Measurements from ENCODE around the gene GALNS.

The GALNS gene

DNA sequence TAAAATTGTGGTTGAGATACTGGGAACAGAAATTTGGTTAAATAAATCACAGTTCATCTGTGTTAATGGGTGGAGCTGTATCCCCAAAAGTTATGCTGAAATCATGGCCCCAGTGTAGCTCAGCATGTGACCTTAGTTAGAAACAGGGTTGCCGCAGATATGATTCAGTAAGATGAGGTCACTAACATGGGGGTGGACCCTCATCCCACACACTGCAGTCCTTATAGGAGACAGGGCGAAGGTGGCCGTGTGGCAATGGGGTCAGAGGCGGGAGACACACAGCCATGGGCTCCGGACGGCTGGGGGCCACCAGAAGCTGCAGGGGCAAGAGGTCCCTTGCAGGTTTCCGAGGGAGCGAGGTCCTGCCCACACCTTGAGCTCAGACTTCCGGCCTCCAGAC, 10.7 kb downstream of the GALNS start:
- H3K9ac ChIP-seq (ENCODE audit: low read depth, low read length): no peak overlapping the region
- H3K9me3 ChIP-seq (ENCODE audit: control insufficient read depth, insufficient read depth, low read length): no peaks in the 10 kb centered on the region
- H3K4me1 ChIP-seq (ENCODE audit: insufficient read depth, low read length): no peaks in the 10 kb centered on the region
- H3K36me3 ChIP-seq (ENCODE audit: insufficient read depth, low read length): no peaks in the 10 kb centered on the region

GRCh38 chr16:88844419-88845036, 12.2 kb downstream of the GALNS start:
- Histone ChIP-seq H3K9ac (ENCODE audit: low read depth, low read length) (no peak overlapping the region), H3K36me3 (ENCODE audit: insufficient read depth, low read length) (no peaks in the 10 kb centered on the region), H3K4me1 (ENCODE audit: insufficient read depth, low read length) (no peaks in the 10 kb centered on the region)

GRCh38 chr16:88843256-88843655, 13.5 kb downstream of the GALNS start:
- H3K36me3 ChIP-seq (ENCODE audit: insufficient read depth, low read length): no peaks in the 10 kb centered on the region
- H3K9me3 ChIP-seq (ENCODE audit: control insufficient read depth, insufficient read depth, low read length): no peaks in the 10 kb centered on the region
- no peak overlapping the region for H3K9ac ChIP-seq (ENCODE audit: low read depth, low read length)
- no peaks in the 10 kb centered on the region for H3K4me1 ChIP-seq (ENCODE audit: insufficient read depth, low read length)

More at GRCh38 chr16:88844419-88845036, 12.2 kb downstream of the GALNS start:
- no peaks in the 10 kb centered on the region for H3K9me3 ChIP-seq (ENCODE audit: control insufficient read depth, insufficient read depth, low read length)

GRCh38 chr16:88842806-88843205, 13.9 kb downstream of the GALNS start:
- H3K4me1 ChIP-seq (ENCODE audit: insufficient read depth, low read length): no peaks in the 10 kb centered on the region
- no peak overlapping the region for H3K9ac ChIP-seq (ENCODE audit: low read depth, low read length)
- no peaks in the 10 kb centered on the region for H3K36me3 ChIP-seq (ENCODE audit: insufficient read depth, low read length)
- no peaks in the 10 kb centered on the region for H3K9me3 ChIP-seq (ENCODE audit: control insufficient read depth, insufficient read depth, low read length)

GRCh38 chr16:88842308-88842756, 14.4 kb downstream of the GALNS start:
- H3K4me1 ChIP-seq (ENCODE audit: insufficient read depth, low read length): no peaks in the 10 kb centered on the region
- H3K9me3 ChIP-seq (ENCODE audit: control insufficient read depth, insufficient read depth, low read length): no peaks in the 10 kb centered on the region
- no peaks in the 10 kb centered on the region for H3K36me3 ChIP-seq (ENCODE audit: insufficient read depth, low read length)
- no peak overlapping the region for H3K9ac ChIP-seq (ENCODE audit: low read depth, low read length)

- H3K9ac ChIP-seq (ENCODE audit: low read depth, low read length): no peak overlapping the region
- no peaks in the 10 kb centered on the region for H3K36me3 ChIP-seq (ENCODE audit: insufficient read depth, low read length)
- no peaks in the 10 kb centered on the region for H3K4me1 ChIP-seq (ENCODE audit: insufficient read depth, low read length)
- no peaks in the 10 kb centered on the region for H3K9me3 ChIP-seq (ENCODE audit: control insufficient read depth, insufficient read depth, low read length)
Measured at GRCh38 chr16:88841521-88842307, 15.0 kb downstream of the GALNS start.

GRCh38 chr16:88840600-88841215, 16.0 kb downstream of the GALNS start:
- Histone ChIP-seq H3K9ac (ENCODE audit: low read depth, low read length) (no peak overlapping the region), H3K4me1 (ENCODE audit: insufficient read depth, low read length) (no peaks in the 10 kb centered on the region), H3K36me3 (ENCODE audit: insufficient read depth, low read length) (no peaks in the 10 kb centered on the region), H3K9me3 (ENCODE audit: control insufficient read depth, insufficient read depth, low read length) (no peaks in the 10 kb centered on the region)

DNA sequence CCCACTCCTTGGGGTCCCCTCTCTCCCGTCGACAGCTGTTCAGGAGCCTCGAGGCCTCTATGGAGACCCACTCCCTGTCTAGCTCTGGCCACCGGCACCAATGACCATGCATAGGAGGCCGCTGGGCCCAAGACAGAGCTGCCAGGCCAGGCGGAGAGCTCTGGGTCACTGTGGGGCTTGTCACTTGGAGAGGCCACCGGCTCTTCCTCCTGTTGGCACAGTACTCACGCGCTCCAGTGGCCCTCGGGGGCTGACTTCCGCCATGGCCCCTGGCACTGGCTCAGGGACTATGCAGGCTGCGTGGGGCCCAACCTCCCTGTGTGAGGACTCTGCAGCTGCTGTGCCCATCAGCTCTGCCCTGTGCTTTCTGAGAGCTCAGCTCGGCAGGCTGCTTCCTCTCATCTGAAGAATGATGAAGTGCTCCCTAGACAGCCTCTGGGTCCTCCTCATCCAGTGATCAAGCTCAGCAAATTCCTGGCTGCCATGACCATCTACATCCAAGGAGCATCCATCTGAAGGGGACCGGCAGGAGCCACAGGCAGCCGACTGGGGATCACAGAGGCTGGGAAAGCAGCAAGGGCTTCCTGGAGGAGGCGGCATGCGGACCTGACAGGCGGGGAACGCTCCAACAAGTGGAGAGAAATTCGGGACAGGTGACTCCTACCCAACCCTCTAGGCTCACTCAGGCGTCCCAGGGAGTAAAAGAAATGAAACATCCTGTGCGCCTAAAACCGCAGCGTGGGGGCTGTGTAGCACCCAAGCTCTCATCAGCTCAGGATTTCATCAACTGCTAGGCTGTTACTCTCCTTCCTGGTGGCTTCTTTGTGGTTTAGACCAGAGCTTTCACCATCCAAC, 16.8 kb downstream of the GALNS start:
- H3K36me3 ChIP-seq (ENCODE audit: insufficient read depth, low read length): no peaks in the 10 kb centered on the region
- H3K4me1 ChIP-seq (ENCODE audit: insufficient read depth, low read length): no peaks in the 10 kb centered on the region
- no peak overlapping the region for H3K9ac ChIP-seq (ENCODE audit: low read depth, low read length)
- H3K9me3 ChIP-seq (ENCODE audit: control insufficient read depth, insufficient read depth, low read length): no peaks in the 10 kb centered on the region

DNA sequence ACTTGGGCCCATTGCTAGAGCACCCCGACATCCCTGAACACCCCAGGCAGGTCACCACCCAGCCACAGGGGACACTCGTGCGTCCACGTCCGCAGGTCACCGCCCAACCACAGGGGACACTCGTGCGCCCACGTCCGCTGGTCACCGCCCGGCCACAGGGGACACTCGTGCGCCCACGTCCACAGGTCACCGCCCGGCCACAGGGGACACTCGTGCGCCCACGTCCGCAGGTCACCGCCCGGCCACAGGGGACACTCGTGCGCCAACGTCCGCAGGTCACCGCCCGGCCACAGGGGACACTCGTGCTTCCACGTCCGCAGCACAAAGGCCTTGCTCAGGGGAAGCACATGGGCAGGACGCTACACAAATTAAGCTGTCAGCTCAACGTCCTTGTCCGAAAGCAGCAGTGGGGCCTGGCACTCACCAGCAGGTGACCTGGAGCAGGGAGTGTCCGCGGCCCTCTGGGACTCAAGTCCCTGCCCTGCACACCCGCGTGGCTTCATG, 17.7 kb downstream of the GALNS start:
- Histone ChIP-seq H3K9ac (ENCODE audit: low read depth, low read length) (no peak overlapping the region), H3K36me3 (ENCODE audit: insufficient read depth, low read length) (no peaks in the 10 kb centered on the region), H3K4me1 (ENCODE audit: insufficient read depth, low read length) (no peaks in the 10 kb centered on the region), H3K9me3 (ENCODE audit: control insufficient read depth, insufficient read depth, low read length) (no peaks in the 10 kb centered on the region)

DNA sequence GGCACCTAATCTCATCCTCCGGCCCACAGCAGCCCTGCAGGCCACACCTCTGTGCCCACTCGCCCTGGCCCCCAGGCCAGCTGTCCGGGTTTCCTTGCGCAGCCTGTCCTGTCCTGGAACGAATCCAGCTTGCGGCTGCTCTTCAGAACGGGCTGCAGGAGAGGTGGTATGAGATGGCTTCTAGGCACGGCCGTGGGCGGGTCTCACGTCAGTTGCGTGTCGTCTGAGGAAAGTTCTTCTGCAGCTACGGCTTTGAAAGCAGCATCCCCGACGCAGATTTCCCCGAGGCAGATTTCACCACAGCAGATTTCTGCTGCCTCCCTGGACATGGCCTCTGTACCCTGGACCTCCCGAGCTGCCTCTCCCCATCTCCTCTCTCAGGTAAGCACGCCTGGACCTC, 18.2 kb downstream of the GALNS start:
- Histone ChIP-seq H3K36me3 (ENCODE audit: insufficient read depth, low read length) (no peaks in the 10 kb centered on the region), H3K4me1 (ENCODE audit: insufficient read depth, low read length) (no peaks in the 10 kb centered on the region), H3K9ac (ENCODE audit: low read depth, low read length) (no peak overlapping the region), H3K9me3 (ENCODE audit: control insufficient read depth, insufficient read depth, low read length) (no peaks in the 10 kb centered on the region)

DNA sequence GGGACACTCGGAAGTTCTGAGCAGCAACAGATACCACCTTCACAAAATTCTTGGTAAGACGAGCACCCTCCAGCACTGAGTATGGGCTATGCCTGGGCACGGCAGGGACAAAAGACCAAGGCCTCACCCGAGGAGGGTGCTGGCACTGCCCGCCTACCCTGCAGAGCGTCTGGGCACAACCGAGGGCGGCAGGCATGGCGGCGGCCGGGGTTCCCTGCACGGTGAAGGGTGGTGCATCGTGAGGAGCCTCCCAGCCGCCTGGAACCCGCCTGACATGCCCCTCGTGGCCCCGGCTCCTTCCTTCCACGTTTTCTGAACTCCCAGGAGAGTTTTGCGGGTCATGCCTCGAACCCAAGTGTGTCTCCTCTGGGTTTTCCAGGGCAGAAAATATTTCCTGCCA, 18.9 kb downstream of the GALNS start:
- no peaks in the 10 kb centered on the region for H3K36me3 ChIP-seq (ENCODE audit: insufficient read depth, low read length)
- no peaks in the 10 kb centered on the region for H3K9me3 ChIP-seq (ENCODE audit: control insufficient read depth, insufficient read depth, low read length)
- H3K4me1 ChIP-seq (ENCODE audit: insufficient read depth, low read length): no peaks in the 10 kb centered on the region
- H3K9ac ChIP-seq (ENCODE audit: low read depth, low read length): no peak overlapping the region

- H3K4me1 ChIP-seq (ENCODE audit: insufficient read depth, low read length): no peaks in the 10 kb centered on the region
- no peaks in the 10 kb centered on the region for H3K9me3 ChIP-seq (ENCODE audit: control insufficient read depth, insufficient read depth, low read length)
- no peak overlapping the region for H3K9ac ChIP-seq (ENCODE audit: low read depth, low read length)
- H3K36me3 ChIP-seq (ENCODE audit: insufficient read depth, low read length): no peaks in the 10 kb centered on the region
Measured at GRCh38 chr16:88836791-88837190, 20.0 kb downstream of the GALNS start.

GRCh38 chr16:88835818-88836217, 20.9 kb downstream of the GALNS start:
- H3K9me3 ChIP-seq (ENCODE audit: control insufficient read depth, insufficient read depth, low read length): no peaks in the 10 kb centered on the region
- no peaks in the 10 kb centered on the region for H3K36me3 ChIP-seq (ENCODE audit: insufficient read depth, low read length)
- no peaks in the 10 kb centered on the region for H3K4me1 ChIP-seq (ENCODE audit: insufficient read depth, low read length)
- H3K9ac ChIP-seq (ENCODE audit: low read depth, low read length): no peak overlapping the region

DNA sequence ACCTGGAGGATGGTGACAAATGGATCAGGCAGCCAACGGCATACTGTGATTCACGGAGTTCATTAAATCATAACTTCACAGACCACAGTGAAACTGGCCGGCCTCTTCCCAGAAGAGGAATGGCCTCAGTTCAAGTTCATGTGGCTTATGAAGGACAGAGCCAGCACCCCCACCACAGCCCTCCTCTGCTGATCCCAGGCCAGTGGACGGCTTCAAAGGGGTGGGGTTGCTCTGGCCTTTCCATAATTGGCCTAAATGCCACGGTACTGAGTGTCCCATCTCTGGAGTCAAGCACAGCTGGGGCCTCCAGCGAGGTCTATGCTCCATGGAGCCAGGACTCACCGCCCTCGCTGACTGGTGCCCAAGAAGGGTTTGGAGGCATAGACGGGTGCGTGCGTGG, 21.4 kb downstream of the GALNS start:
- H3K4me1 ChIP-seq (ENCODE audit: insufficient read depth, low read length): no peaks in the 10 kb centered on the region
- H3K9me3 ChIP-seq (ENCODE audit: control insufficient read depth, insufficient read depth, low read length): no peaks in the 10 kb centered on the region
- no peak overlapping the region for H3K9ac ChIP-seq (ENCODE audit: low read depth, low read length)
- H3K36me3 ChIP-seq (ENCODE audit: insufficient read depth, low read length): no peaks in the 10 kb centered on the region

Data from ES-I3 (cell line).